HepG2 (cell line): ENCODE data around the gene PPP1R13B. TPM values are rescaled to one million over a fixed set of nuclear protein-coding genes. Genes with fewer than 3 reads are reported as not detected.
A peak's percentile ranks its signal among the peaks of the same experiment; 100 is the strongest.

Source experiments
- ATAC-seq: fragments of 200-7000 bp; cut with Tn5 transposase; 3 replicates; pipeline ENCODE4 v1.9.1; 2020; ENCODE audit warnings: mild to moderate bottlenecking, moderate library complexity
- BruUV-seq: library from RNA; stranded (reverse); fragments of 400-500 nt; replicated peaks from 2 replicates; lab custom pipeline; 2021; lab: Mats Ljungman, UMichigan
- CTCF ChIA-PET: fragments of 300-600 bp; formaldehyde crosslinking; extraction: SDS; loops from one replicate; lab custom pipeline; 2021; ENCODE audit warnings: low total read pairs, inconsistent platforms, low intra/inter-chr PET ratio; lab: Yijun Ruan, JAX
- POLR2A ChIA-PET: fragments of 350-600 bp; sonication (Branson Sonifier 250); formaldehyde crosslinking; loops from one replicate; lab custom pipeline; 2020; ENCODE audit warnings: antibody characterized with exemption, inconsistent platforms; lab: Yijun Ruan, JAX
- DNase-seq: peaks from one replicate; pipeline ENCODE4 v3.0.0-alpha.2; 2015; ENCODE audit warnings: low spot score
- FAIRE-seq: peaks from 3 replicates; lab custom pipeline; 2011; peaks lifted over from hg19 to GRCh38; lab: Jason Lieb, UNC
- H2AFZ ChIP-seq: one replicate; pipeline ENCODE4 v1.6.1; 2011; ENCODE audit warnings: low read length, inconsistent platforms
- H3K27ac ChIP-seq: fragments of 300-600 bp; 3 replicates; pipeline ENCODE4 v1.8.0; 2011; ENCODE audit warnings: mixed run types, mild to moderate bottlenecking, mixed read lengths, low read length, inconsistent platforms; ENCODE audit not compliant: insufficient read depth; ENCODE audit errors: extremely low read length
- H3K27me3 ChIP-seq, 2 experiments: fragments of 200-600 bp in 1 of 2; 2 replicates in 1 of 2; 3 replicates in 1 of 2; pipeline versions ENCODE4 v1.6.0 to v1.8.0; 2011; ENCODE audit warnings: low read length in 2 of 2, mild to moderate bottlenecking in 2 of 2, moderate library complexity in 2 of 2, inconsistent platforms in 1 of 2; ENCODE audit not compliant: insufficient read depth in 2 of 2, control insufficient read depth in 1 of 2
- H3K36me3 ChIP-seq, 2 experiments: fragments of 200-600 bp in 1 of 2; replicated peaks in 1 of 2; 2 replicates in 1 of 2; 3 replicates in 1 of 2; pipeline versions ENCODE4 v1.5.1 to v1.8.0; 2011; ENCODE audit warnings: low read length in 2 of 2, inconsistent platforms in 1 of 2; ENCODE audit not compliant: insufficient read depth in 2 of 2, control insufficient read depth in 1 of 2
- H3K4me1 ChIP-seq: 2 replicates; pipeline ENCODE4 v1.5.1; 2012; ENCODE audit warnings: low read length, inconsistent platforms; ENCODE audit not compliant: insufficient read depth
- H3K4me2 ChIP-seq: 2 replicates; pipeline ENCODE4 v1.6.0; 2011; ENCODE audit warnings: low read depth, low read length, inconsistent platforms
- H3K4me3 ChIP-seq, 3 experiments: fragments of 200-600 bp in 1 of 3; sonication (generic), shearing (Covaris generic) in 1 of 3; replicated peaks in 1 of 3; 2 replicates each; pipeline ENCODE4 v1.5.1; 2011 to 2016; ENCODE audit warnings: low read length in 3 of 3, inconsistent platforms in 2 of 3, low read depth in 2 of 3, mild to moderate bottlenecking in 2 of 3, control low read depth in 1 of 3, mixed read lengths in 1 of 3; ENCODE audit not compliant: insufficient read depth in 1 of 3
- H3K79me2 ChIP-seq: one replicate; pipeline ENCODE4 v1.6.1; 2011; ENCODE audit warnings: low read length, inconsistent platforms; ENCODE audit not compliant: insufficient read depth
- H3K9ac ChIP-seq: 2 replicates; pipeline ENCODE4 v1.6.0; 2011; ENCODE audit warnings: mild to moderate bottlenecking, low read depth, low read length, inconsistent platforms; ENCODE audit not compliant: insufficient read depth
- H3K9me3 ChIP-seq: 2 replicates; pipeline ENCODE4 v1.5.1; 2012; ENCODE audit warnings: mild to moderate bottlenecking, low read length
- H4K20me1 ChIP-seq: 2 replicates; pipeline ENCODE4 v1.6.0; 2011; ENCODE audit warnings: inconsistent platforms, mild to moderate bottlenecking, low read length, moderate library complexity; ENCODE audit not compliant: insufficient read depth
- AGO2 ChIP-seq: fragments of 200-400 bp; formaldehyde crosslinking; optimal IDR thresholded peaks from 2 replicates; pipeline ENCODE3; 2017; ENCODE audit warnings: mild to moderate bottlenecking, low read depth, low read length, moderate library complexity
- KLF12 ChIP-seq: sonication (generic); formaldehyde crosslinking; IDR thresholded peaks from 2 replicates; pipeline ENCODE4 v1.4.0; 2020; ENCODE audit warnings: missing genetic modification reagents, borderline replicate concordance
- KLF15 ChIP-seq: sonication (generic); formaldehyde crosslinking; IDR thresholded peaks from 2 replicates; pipeline ENCODE4 v1.8.1; 2023; ENCODE audit warnings: borderline replicate concordance, mild to moderate bottlenecking, inconsistent platforms, missing genetic modification reagents, mixed read lengths
- NFIB ChIP-seq: sonication (generic); formaldehyde crosslinking; IDR thresholded peaks from 2 replicates; pipeline ENCODE4 v1.9.0; 2021; ENCODE audit warnings: missing genetic modification reagents, mild to moderate bottlenecking, borderline replicate concordance
- SETDB1 ChIP-seq: sonication (generic); formaldehyde crosslinking; IDR thresholded peaks from 2 replicates; pipeline ENCODE4 v1.5.1; 2020; ENCODE audit warnings: missing genetic modification reagents, mild to moderate bottlenecking, borderline replicate concordance
- ZNF501 ChIP-seq: sonication (generic); formaldehyde crosslinking; IDR thresholded peaks from 2 replicates; pipeline ENCODE4 v1.5.1; 2020; ENCODE audit warnings: mild to moderate bottlenecking, moderate library complexity, missing genetic modification reagents
- ZNF570 ChIP-seq: sonication (generic); formaldehyde crosslinking; IDR thresholded peaks from 2 replicates; pipeline ENCODE4 v1.4.0; 2020; ENCODE audit warnings: mild to moderate bottlenecking, missing genetic modification reagents, borderline replicate concordance
- ZNF691 ChIP-seq: sonication (generic); formaldehyde crosslinking; IDR thresholded peaks from 2 replicates; pipeline ENCODE4 v1.4.0; 2020; ENCODE audit warnings: missing genetic modification reagents, low read depth, mild to moderate bottlenecking, borderline replicate concordance
- ZNF770 ChIP-seq: sonication (generic); formaldehyde crosslinking; IDR thresholded peaks from 2 replicates; pipeline ENCODE4 v1.5.0; 2020; ENCODE audit warnings: mild to moderate bottlenecking, missing genetic modification reagents
- WGBS: methylation state at CpG from one replicate; pipeline ENCODE4 v1.1.6; 2017; ENCODE audit warnings: low lambda C conversion rate; 5-methylcytosine and 5-hydroxymethylcytosine counted together
- in situ Hi-C: cut with HindIII; loops from 2 replicates; pipeline ENCODE4 v1.10.0; 2017; ENCODE audit warnings: low pct_unique_long_range_greater_than_20kb; ENCODE audit not compliant: extremely low pct_ligation_motif_present
- intact Hi-C: fragments of 100-400 bp; cut with micrococcal nuclease; formaldehyde crosslinking; loops from one replicate; pipeline ENCODE4 v1.10.0; 2022; ENCODE audit not compliant: unreplicated experiment
- polyA plus RNA-seq, 8 experiments: library from polyadenylated mRNA; depleted of rRNA in 3 of 8; stranded (reverse) in 7 of 8; unstranded in 1 of 8; fragments of >200 nt; fragmentation: Illumina TruSeq in 4 of 8; extraction: Trizol in 4 of 8; gene quantifications; 2 replicates each; pipeline versions ENCODE4 v1.2.1 to v1.2.3, GENCODE V29; 2011 to 2016; ENCODE audit warnings: low read depth in 4 of 8, missing spikeins in 1 of 8, mixed read lengths in 1 of 8; ENCODE audit not compliant: insufficient read depth in 1 of 8
- total RNA-seq, 5 experiments: library from RNA; depleted of rRNA; stranded (reverse); fragments of >200 nt; fragmentation: Illumina TruSeq; extraction: Trizol; gene quantifications; 2 replicates each; pipeline ENCODE4 v1.2.3, GENCODE V29; 2016; ENCODE audit warnings: low read depth in 1 of 5

Gene PPP1R13B
- total and polyA plus RNA-seq, 2 of the 13 experiments (the other 11 are each of a cell fraction or from before 2014, with no cell fraction given): 4.6 to 9.4 TPM

- no peaks in the 10 kb centered on the region for H3K9me3 ChIP-seq
- 0 out of 2 replicates have a peak, but pooled peaks cover 10% of the 10 kb centered on the region for H3K4me1 ChIP-seq
- TF ChIP-seq AGO2 (peak; percentile 66), NFIB (CRISPR knock-in tag) (no peak)
- ATAC-seq: no peak
- H3K79me2 ChIP-seq: no peaks in the 10 kb centered on the region
- in situ Hi-C loops (no loop called here), intact Hi-C loops (no loop called here)
- no peak overlapping the region for H3K27ac ChIP-seq
- 97% methylated on average over 23 of the region's 23 CpGs for WGBS
- ChIA-PET CTCF (no interaction called here), POLR2A (interaction anchor here (1.6 kb wide), 1 partner anchor 19 kb away, joined by 3 read pairs; the partner anchor contains the start of genes XRCC3 and ZFYVE21)
- H3K36me3 ChIP-seq: peaks cover 15 to 33% of the 10 kb centered on the region in 2 experiments; a peak in 4 of 5 replicates
- H3K4me2 ChIP-seq: no peak overlapping the region
- no peaks in the 10 kb centered on the region for H4K20me1 ChIP-seq
- no peak for DNase-seq
- no peak for FAIRE-seq
- no TSS peak for BruUV-seq
- H3K27me3 ChIP-seq: no peaks in the 10 kb centered on the region
- no peak overlapping the region for H2AFZ ChIP-seq
- no peak overlapping the region for H3K9ac ChIP-seq
- no peak overlapping the region for H3K4me3 ChIP-seq
These were observed 113.1 kb downstream of the PPP1R13B start for GRCh38 chr14:103734081-103734888.

DNA sequence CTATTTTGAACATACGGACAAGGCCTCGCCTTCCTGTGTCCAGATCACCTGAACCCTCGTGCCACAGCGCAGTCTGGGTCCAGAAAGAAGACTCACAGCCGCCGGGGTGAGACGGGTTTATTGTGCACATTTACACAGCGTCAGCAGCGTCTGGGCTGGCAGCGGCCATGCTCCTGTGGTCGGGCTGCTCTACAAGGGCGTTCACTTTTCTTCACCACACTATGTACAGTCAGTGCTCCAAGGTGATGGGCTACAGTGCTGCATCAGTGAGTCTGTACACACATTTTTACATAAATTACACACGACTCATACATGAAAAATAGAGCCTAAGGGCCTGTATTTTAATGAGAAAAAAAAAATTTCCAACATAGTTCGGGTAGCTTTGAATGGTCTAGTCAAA lies 113.7 kb downstream of the PPP1R13B start:
- no peak for FAIRE-seq
- no peak for ATAC-seq
- no peaks in the 10 kb centered on the region for H4K20me1 ChIP-seq
- 96% methylated on average over 14 of the region's 14 CpGs for WGBS
- intact Hi-C loops (no loop called here), in situ Hi-C loops (no loop called here)
- H3K36me3 ChIP-seq: peaks cover 15 to 40% of the 10 kb centered on the region in 2 experiments
- no peaks in the 10 kb centered on the region for H3K27me3 ChIP-seq
- no peaks in the 10 kb centered on the region for H3K9me3 ChIP-seq
- H3K4me2 ChIP-seq: no peak overlapping the region
- H2AFZ ChIP-seq: no peak overlapping the region
- ChIA-PET POLR2A (interaction anchor here (1.6 kb wide), 1 partner anchor 18 kb away, joined by 3 read pairs; the partner anchor contains the start of genes XRCC3 and ZFYVE21), CTCF (no interaction called here)
- H3K4me1 ChIP-seq: 0 out of 2 replicates have a peak, but pooled peaks cover 10% of the 10 kb centered on the region
- no TSS peak for BruUV-seq
- H3K79me2 ChIP-seq: no peaks in the 10 kb centered on the region
- no peak for DNase-seq
- H3K9ac ChIP-seq: no peak overlapping the region
- no peak overlapping the region for H3K4me3 ChIP-seq
- H3K27ac ChIP-seq: no peak overlapping the region
- no peak for TF ChIP-seq ZNF570 (CRISPR knock-in tag)
- no peak for TF ChIP-seq KLF12 (CRISPR knock-in tag)
- no peak for TF ChIP-seq KLF15 (CRISPR knock-in tag)
- TF ChIP-seq SETDB1: no peak
- TF ChIP-seq ZNF501 (CRISPR knock-in tag): no peak
- no peak for TF ChIP-seq ZNF691 (CRISPR knock-in tag)
- TF ChIP-seq ZNF770 (CRISPR knock-in tag): no peak
